Chondrocyte (in vitro differentiated cells): ENCODE data around the gene HMX1. TPM values are rescaled to one million over a fixed set of nuclear protein-coding genes. Genes with fewer than 3 reads are reported as not detected.
A peak's percentile ranks its signal among the peaks of the same experiment; 100 is the strongest.

ENCODE experiments used
- DNase-seq: peaks from one replicate; pipeline ENCODE4 v3.0.0; 2021; ENCODE audit warnings: mixed read lengths, low spot score
- H3K27ac Mint-ChIP-seq: one replicate; pipeline ENCODE4 v1.8.0; 2021; ENCODE audit warnings: mild to moderate bottlenecking, moderate library complexity, mixed read lengths; ENCODE audit not compliant: unreplicated experiment
- H3K27me3 Mint-ChIP-seq: 2 replicates; pipeline ENCODE4 v1.8.0; 2021; ENCODE audit warnings: low read depth, mixed read lengths
- H3K36me3 Mint-ChIP-seq: 2 replicates; pipeline ENCODE4 v1.8.0; 2021; ENCODE audit warnings: low read depth, mixed read lengths
- H3K4me1 Mint-ChIP-seq: 2 replicates; pipeline ENCODE4 v1.8.0; 2021; ENCODE audit warnings: low read depth, mild to moderate bottlenecking, mixed read lengths
- H3K4me3 Mint-ChIP-seq: one replicate; pipeline ENCODE4 v1.8.0; 2021; ENCODE audit warnings: mild to moderate bottlenecking, moderate library complexity, mixed read lengths; ENCODE audit not compliant: unreplicated experiment
- H3K9me3 Mint-ChIP-seq: 2 replicates; pipeline ENCODE4 v1.8.0; 2021; ENCODE audit warnings: low read depth, mixed read lengths
- total RNA-seq: library from RNA; stranded (reverse); gene quantifications from 3 replicates; pipeline ENCODE4 v1.2.1, GENCODE V29; 2021
- TF ChIP-seq, protein P1 (sequence below): fragments of 200-600 bp; sonication (generic); IDR thresholded peaks from 2 replicates; pipeline ENCODE4 v1.5.0; 2021; ENCODE audit warnings: antibody characterized with exemption, mild to moderate bottlenecking, moderate library complexity

The HMX1 gene
- total RNA-seq, 1 donor from 2014 or later, result not detected

- H3K4me3 Mint-ChIP-seq, result no peak overlapping the region
- H3K27me3 Mint-ChIP-seq, result peaks cover 13% of the 10 kb centered on the region
- TF ChIP-seq, protein P1, sequence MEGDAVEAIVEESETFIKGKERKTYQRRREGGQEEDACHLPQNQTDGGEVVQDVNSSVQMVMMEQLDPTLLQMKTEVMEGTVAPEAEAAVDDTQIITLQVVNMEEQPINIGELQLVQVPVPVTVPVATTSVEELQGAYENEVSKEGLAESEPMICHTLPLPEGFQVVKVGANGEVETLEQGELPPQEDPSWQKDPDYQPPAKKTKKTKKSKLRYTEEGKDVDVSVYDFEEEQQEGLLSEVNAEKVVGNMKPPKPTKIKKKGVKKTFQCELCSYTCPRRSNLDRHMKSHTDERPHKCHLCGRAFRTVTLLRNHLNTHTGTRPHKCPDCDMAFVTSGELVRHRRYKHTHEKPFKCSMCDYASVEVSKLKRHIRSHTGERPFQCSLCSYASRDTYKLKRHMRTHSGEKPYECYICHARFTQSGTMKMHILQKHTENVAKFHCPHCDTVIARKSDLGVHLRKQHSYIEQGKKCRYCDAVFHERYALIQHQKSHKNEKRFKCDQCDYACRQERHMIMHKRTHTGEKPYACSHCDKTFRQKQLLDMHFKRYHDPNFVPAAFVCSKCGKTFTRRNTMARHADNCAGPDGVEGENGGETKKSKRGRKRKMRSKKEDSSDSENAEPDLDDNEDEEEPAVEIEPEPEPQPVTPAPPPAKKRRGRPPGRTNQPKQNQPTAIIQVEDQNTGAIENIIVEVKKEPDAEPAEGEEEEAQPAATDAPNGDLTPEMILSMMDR, result no peak
- H3K9me3 Mint-ChIP-seq, result no peaks in the 10 kb centered on the region
- peak; percentile 75 for DNase-seq
- no peaks in the 10 kb centered on the region for H3K36me3 Mint-ChIP-seq
- peaks cover 6% of the 10 kb centered on the region for H3K4me1 Mint-ChIP-seq
- H3K27ac Mint-ChIP-seq, result no peak overlapping the region
Measured at GRCh38 chr4:8915201-8916200, 43.9 kb upstream of the HMX1 start.

GRCh38 chr4:8914461-8915171, 43.0 kb upstream of the HMX1 start:
- Mint-ChIP-seq H3K4me3 (no peak overlapping the region), H3K27me3 (peaks cover 10% of the 10 kb centered on the region), H3K27ac (no peak overlapping the region), H3K36me3 (no peaks in the 10 kb centered on the region), H3K4me1 (peaks cover 10% of the 10 kb centered on the region), H3K9me3 (no peaks in the 10 kb centered on the region)
- TF ChIP-seq, protein P1, result no peak
- peak; percentile 83 for DNase-seq

DNA sequence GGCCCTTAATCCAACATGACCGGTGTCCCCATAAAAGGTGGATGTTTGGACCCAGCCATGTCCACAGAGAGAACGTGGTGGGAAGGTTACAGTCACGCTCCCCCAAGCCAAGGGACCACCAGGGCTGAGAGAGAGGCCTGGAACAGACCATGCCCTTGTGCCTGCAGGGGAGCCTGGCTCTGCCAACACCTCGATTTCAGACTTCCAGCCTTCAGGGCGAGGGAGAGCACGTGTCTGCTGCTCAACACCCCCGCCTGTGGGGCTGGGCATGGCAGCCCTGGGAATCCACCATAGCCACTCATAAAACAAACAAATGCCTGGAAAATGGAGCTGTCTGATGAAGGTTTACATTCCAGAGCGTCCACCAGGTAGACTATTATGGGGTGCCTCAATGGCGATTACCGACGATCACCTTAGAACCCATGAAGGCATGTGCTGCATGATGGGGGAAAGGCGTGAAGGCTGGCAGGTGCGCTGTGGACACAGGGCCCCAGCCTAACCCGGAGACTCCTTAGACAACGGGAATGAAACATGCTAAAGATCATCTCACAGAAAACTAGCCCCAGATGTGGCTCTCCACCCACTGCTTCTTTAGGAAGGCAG, 42.3 kb upstream of the HMX1 start:
- peaks cover 3% of the 10 kb centered on the region for H3K27me3 Mint-ChIP-seq
- H3K27ac Mint-ChIP-seq, result no peak overlapping the region
- DNase-seq, result peak; percentile 50
- H3K4me3 Mint-ChIP-seq, result no peak overlapping the region
- no peaks in the 10 kb centered on the region for H3K9me3 Mint-ChIP-seq
- TF ChIP-seq, protein P1, result no peak
- no peaks in the 10 kb centered on the region for H3K36me3 Mint-ChIP-seq
- peaks cover 14% of the 10 kb centered on the region for H3K4me1 Mint-ChIP-seq

DNA sequence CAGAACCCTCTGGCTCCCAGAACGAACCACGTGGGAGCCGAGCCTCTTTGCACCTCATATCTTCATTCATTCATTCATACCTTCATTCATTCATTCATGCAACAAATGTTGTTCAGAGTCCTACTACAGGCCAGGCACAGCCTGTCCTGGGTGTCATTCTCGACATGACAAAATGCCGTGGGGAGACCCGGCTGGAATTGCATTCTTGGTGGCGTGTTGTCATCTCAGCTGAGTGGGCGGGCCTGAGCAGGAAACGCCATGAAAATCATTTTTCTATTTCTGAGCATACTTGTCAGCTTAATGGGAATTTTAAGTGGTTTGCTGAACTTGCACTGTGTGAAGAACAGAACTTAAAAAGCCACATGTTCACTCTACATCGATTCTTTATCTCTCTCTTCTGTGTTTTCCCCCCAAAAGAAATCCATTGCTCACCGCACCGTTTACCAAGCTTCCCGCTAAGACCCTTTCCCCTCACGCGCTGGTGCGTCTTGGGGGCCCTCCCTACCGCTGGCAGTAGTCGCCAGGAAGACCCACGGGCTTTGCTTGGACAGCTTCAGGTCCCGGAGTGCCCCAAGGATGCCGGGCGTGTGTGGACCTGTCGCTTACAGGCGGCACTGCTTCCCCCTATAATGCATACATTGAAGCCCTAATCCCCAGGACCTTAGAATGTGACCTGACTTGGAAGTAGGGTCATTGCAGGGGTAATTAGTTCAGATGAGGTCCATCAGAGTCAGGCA, 41.6 kb upstream of the HMX1 start:
- peak; percentile 49 for DNase-seq
- TF ChIP-seq, protein P1, result no peak
- Mint-ChIP-seq H3K36me3 (no peaks in the 10 kb centered on the region), H3K4me1 (peaks cover 14% of the 10 kb centered on the region), H3K4me3 (no peak overlapping the region), H3K27me3 (no peaks in the 10 kb centered on the region), H3K27ac (no peak overlapping the region), H3K9me3 (no peaks in the 10 kb centered on the region)
